Embryonic facial prominence (tissue), 1 donor: ENCODE data around the gene SMCO3.

ENCODE experiments used
- DNase-seq: peaks from one replicate; pipeline ENCODE4 v3.0.0-alpha.2; 2016; ENCODE audit errors: extremely low spot score

SMCO3 gene

GRCh38 chr12:14827043-14827442 lies 13.1 kb upstream of the SMCO3 start:
- DNase-seq: no peak

GRCh38 chr12:14826491-14826890 lies 12.5 kb upstream of the SMCO3 start:
- DNase-seq: no peak

GRCh38 chr12:14825256-14825655 lies 11.3 kb upstream of the SMCO3 start:
- no peak for DNase-seq

- no peak for DNase-seq
Observed at GRCh38 chr12:14824012-14824634, 10.1 kb upstream of the SMCO3 start.

- DNase-seq: no peak
Observed at GRCh38 chr12:14811486-14811885, 2.5 kb downstream of the SMCO3 start.

- no peak for DNase-seq
Observed at GRCh38 chr12:14810953-14811483, 3.0 kb downstream of the SMCO3 start.

- no peak for DNase-seq
Observed at GRCh38 chr12:14810167-14810952, 3.6 kb downstream of the SMCO3 start.

- DNase-seq: no peak
Observed at GRCh38 chr12:14803830-14804160, 10.2 kb downstream of the SMCO3 start.

GRCh38 chr12:14803011-14803829 lies 10.8 kb downstream of the SMCO3 start, which contains the start of the genes C12orf60 and WBP11:
TSS of gene C12orf60 (plus strand) at chr12:14803670. CDS start at chr12:14822936, 19,266 bp downstream.
TSS of gene WBP11 (minus strand) at chr12:14803478. CDS start at chr12:14801383, 2,095 bp downstream.
- DNase-seq: peak; percentile 99

- peak; percentile 10 for DNase-seq
Observed at GRCh38 chr12:14802721-14803010, 11.3 kb downstream of the SMCO3 start.

- no peak for DNase-seq
Observed at GRCh38 chr12:14802247-14802646, 11.7 kb downstream of the SMCO3 start.

- DNase-seq: no peak
Observed at GRCh38 chr12:14795028-14795448, 18.9 kb downstream of the SMCO3 start.

- DNase-seq: no peak
Observed at GRCh38 chr12:14785568-14785967, 28.4 kb downstream of the SMCO3 start.

GRCh38 chr12:14784471-14784870 lies 29.5 kb downstream of the SMCO3 start:
- no peak for DNase-seq

GRCh38 chr12:14782756-14783155 lies 31.2 kb downstream of the SMCO3 start:
- DNase-seq: no peak

- no peak for DNase-seq
Observed at GRCh38 chr12:14781563-14781962, 32.4 kb downstream of the SMCO3 start.

GRCh38 chr12:14780859-14781258 lies 33.1 kb downstream of the SMCO3 start:
- DNase-seq: no peak

- no peak for DNase-seq
Observed at GRCh38 chr12:14779834-14780233, 34.1 kb downstream of the SMCO3 start.

- no peak for DNase-seq
Observed at GRCh38 chr12:14777271-14777670, 36.7 kb downstream of the SMCO3 start.

GRCh38 chr12:14776236-14776961 lies 37.6 kb downstream of the SMCO3 start:
- DNase-seq: no peak

- no peak for DNase-seq
Observed at GRCh38 chr12:14775636-14775980, 38.4 kb downstream of the SMCO3 start.
